ENCODE data around the gene SLIT3. TPM values are rescaled to one million over a fixed set of nuclear protein-coding genes. Genes with fewer than 3 reads are reported as not detected.

The SLIT3 gene
- total RNA-seq, 1 experiment from 2014 or later: 0.10 TPM

DNA sequence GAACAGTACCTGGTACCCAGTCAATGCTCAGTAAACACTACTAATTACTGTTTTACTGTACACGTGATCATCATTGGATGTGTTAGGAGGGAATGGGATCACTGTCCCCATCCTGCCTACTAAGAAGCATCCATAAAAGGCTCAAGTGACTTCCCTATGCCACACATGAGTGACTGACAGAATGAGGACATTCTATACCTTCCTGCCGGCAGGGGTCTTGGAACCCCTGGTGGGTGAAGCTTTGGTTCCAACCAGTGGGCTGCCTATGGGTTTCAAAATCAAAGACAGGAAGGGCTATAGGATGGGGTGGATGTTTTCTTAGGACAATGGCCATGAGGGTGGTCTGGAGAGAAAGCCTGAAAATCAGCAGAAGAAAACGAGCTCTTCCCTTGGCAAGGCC lies 512.2 kb downstream of the SLIT3 start:
- intact Hi-C loops (cut with micrococcal nuclease): no loop called here
- Histone ChIP-seq H3K9me3 (ENCODE audit: control insufficient read depth in 1 of 2, insufficient read depth in 1 of 2, low read depth in 1 of 2, low read length in 2 of 2) (no peaks in the 10 kb centered on the region), H3K27me3 (ENCODE audit: insufficient read depth, low read length) (peaks cover 88% of the 10 kb centered on the region), H4K20me1 (ENCODE audit: insufficient read depth) (no peaks in the 10 kb centered on the region), H3K4me3 (replicated peaks in 1 of 2; ENCODE audit: low read depth in 1 of 2, low read length in 2 of 2) (no peak overlapping the region), H3K4me1 (ENCODE audit: control insufficient read depth in 1 of 2, insufficient read depth in 2 of 2, low read length in 2 of 2) (peaks cover 0 to 12% of the 10 kb centered on the region in 2 experiments; a peak in 2 of 4 replicates), H3K36me3 (ENCODE audit: control insufficient read depth in 1 of 2, insufficient read depth in 2 of 2, low read length in 2 of 2) (no peaks in the 10 kb centered on the region), H3K79me2 (ENCODE audit: insufficient read depth, low read length) (no peaks in the 10 kb centered on the region), H3K9ac (ENCODE audit: low read length) (no peak overlapping the region), H3K4me2 (ENCODE audit: low read length) (no peak overlapping the region), H2AFZ (ENCODE audit: low read depth, low read length, poor library complexity, severe bottlenecking) (no peak overlapping the region), H3K9me2 (ENCODE audit: insufficient read depth) (no peaks in the 10 kb centered on the region), H3K27ac (ENCODE audit: low read depth, low read length) (no peak overlapping the region)
- ChIA-PET POLR2A (no interaction called here), CTCF (no interaction called here), RAD21 (ENCODE audit: low non-redundant PET in 1 of 2, low total read pairs in 2 of 2, uncharacterized antibody in 2 of 2, unreplicated experiment in 2 of 2) (no interaction called here)
- no TSS peak for BruUV-seq (replicated peaks)
- DNase-seq (ENCODE audit: low read depth, low spot score) (no peak), ATAC-seq (no peak)
- TF ChIP-seq MAX (IDR thresholded peaks at IDR 0.05): no peak
- no peak for TF ChIP-seq EGR1 (IDR thresholded peaks at IDR 0.05; ENCODE audit: low read depth)
- TF ChIP-seq, protein P1, sequence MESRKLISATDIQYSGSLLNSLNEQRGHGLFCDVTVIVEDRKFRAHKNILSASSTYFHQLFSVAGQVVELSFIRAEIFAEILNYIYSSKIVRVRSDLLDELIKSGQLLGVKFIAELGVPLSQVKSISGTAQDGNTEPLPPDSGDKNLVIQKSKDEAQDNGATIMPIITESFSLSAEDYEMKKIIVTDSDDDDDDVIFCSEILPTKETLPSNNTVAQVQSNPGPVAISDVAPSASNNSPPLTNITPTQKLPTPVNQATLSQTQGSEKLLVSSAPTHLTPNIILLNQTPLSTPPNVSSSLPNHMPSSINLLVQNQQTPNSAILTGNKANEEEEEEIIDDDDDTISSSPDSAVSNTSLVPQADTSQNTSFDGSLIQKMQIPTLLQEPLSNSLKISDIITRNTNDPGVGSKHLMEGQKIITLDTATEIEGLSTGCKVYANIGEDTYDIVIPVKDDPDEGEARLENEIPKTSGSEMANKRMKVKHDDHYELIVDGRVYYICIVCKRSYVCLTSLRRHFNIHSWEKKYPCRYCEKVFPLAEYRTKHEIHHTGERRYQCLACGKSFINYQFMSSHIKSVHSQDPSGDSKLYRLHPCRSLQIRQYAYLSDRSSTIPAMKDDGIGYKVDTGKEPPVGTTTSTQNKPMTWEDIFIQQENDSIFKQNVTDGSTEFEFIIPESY (IDR thresholded peaks at IDR 0.05; ENCODE audit: extremely low read depth, insufficient replicate concordance, low read length): no peak
- TF ChIP-seq SP1 (IDR thresholded peaks at IDR 0.05; ENCODE audit: low read depth): no peak

DNA sequence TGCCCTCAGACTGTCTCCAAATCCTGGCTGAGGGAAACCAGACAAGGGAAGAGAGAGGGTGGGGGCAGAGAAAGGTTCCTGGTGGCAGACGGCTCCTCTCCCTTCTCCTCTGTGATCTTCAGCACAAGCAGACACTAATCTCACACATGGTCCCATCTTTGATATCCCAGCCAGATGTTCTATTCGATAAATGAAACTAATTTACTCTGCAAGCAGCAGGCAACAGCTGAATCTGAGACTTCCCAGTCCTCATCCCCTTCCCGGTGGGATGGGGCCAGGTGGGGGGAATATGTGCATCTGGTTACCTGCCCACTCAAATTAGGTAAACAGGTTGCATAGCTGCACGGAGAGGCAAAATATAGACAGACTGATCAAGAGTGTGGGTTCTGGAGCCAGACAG lies 512.8 kb downstream of the SLIT3 start:
- BruUV-seq (replicated peaks): no TSS peak
- Histone ChIP-seq H2AFZ (ENCODE audit: low read depth, low read length, poor library complexity, severe bottlenecking) (no peak overlapping the region), H4K20me1 (ENCODE audit: insufficient read depth) (no peaks in the 10 kb centered on the region), H3K9ac (ENCODE audit: low read length) (no peak overlapping the region), H3K27ac (ENCODE audit: low read depth, low read length) (no peak overlapping the region), H3K79me2 (ENCODE audit: insufficient read depth, low read length) (no peaks in the 10 kb centered on the region), H3K9me3 (ENCODE audit: control insufficient read depth in 1 of 2, insufficient read depth in 1 of 2, low read depth in 1 of 2, low read length in 2 of 2) (no peaks in the 10 kb centered on the region), H3K9me2 (ENCODE audit: insufficient read depth) (no peaks in the 10 kb centered on the region), H3K4me2 (ENCODE audit: low read length) (no peak overlapping the region), H3K4me1 (ENCODE audit: control insufficient read depth in 1 of 2, insufficient read depth in 2 of 2, low read length in 2 of 2) (peaks cover 0 to 12% of the 10 kb centered on the region in 2 experiments; a peak in 2 of 4 replicates), H3K36me3 (ENCODE audit: control insufficient read depth in 1 of 2, insufficient read depth in 2 of 2, low read length in 2 of 2) (no peaks in the 10 kb centered on the region), H3K4me3 (replicated peaks in 1 of 2; ENCODE audit: low read depth in 1 of 2, low read length in 2 of 2) (no peak overlapping the region), H3K27me3 (ENCODE audit: insufficient read depth, low read length) (peaks cover 89% of the 10 kb centered on the region)
- intact Hi-C loops (cut with micrococcal nuclease): no loop called here
- CTCF ChIA-PET: no interaction called here
- POLR2A ChIA-PET: no interaction called here
- DNase-seq (ENCODE audit: low read depth, low spot score) (no peak), ATAC-seq (no peak)
- RAD21 ChIA-PET (ENCODE audit: low non-redundant PET in 1 of 2, low total read pairs in 2 of 2, uncharacterized antibody in 2 of 2, unreplicated experiment in 2 of 2): no interaction called here
- TF ChIP-seq TCF7L2 (IDR thresholded peaks at IDR 0.05; ENCODE audit: borderline replicate concordance, extremely low read depth, insufficient read depth, insufficient read length): no peak
- TF ChIP-seq SRF (IDR thresholded peaks at IDR 0.05; ENCODE audit: low read depth): no peak
- TF ChIP-seq ZNF274 (IDR thresholded peaks at IDR 0.05; ENCODE audit: low read depth, low read length): no peak
- no peak for TF ChIP-seq JUND (IDR thresholded peaks at IDR 0.05)
- no peak for TF ChIP-seq EZH2phosphoT487 (IDR thresholded peaks at IDR 0.05; ENCODE audit: borderline replicate concordance)
- TF ChIP-seq, protein P1 (IDR thresholded peaks at IDR 0.05; ENCODE audit: extremely low read depth, insufficient replicate concordance, low read length): no peak
- no peak for TF ChIP-seq FOSL1 (IDR thresholded peaks at IDR 0.05; ENCODE audit: low read depth)
- TF ChIP-seq POLR2A (IDR thresholded peaks at IDR 0.05; ENCODE audit: borderline replicate concordance, extremely low read depth, insufficient read depth, insufficient read length): no peak
- TF ChIP-seq, protein P2, sequence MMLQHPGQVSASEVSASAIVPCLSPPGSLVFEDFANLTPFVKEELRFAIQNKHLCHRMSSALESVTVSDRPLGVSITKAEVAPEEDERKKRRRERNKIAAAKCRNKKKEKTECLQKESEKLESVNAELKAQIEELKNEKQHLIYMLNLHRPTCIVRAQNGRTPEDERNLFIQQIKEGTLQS (IDR thresholded peaks at IDR 0.05): no peak
- TF ChIP-seq ELF1 (IDR thresholded peaks at IDR 0.05; ENCODE audit: borderline replicate concordance, low read depth): no peak
- no peak for TF ChIP-seq RAD21 (IDR thresholded peaks at IDR 0.05; ENCODE audit: low read depth)
- no peak for TF ChIP-seq YY1 (IDR thresholded peaks at IDR 0.05; ENCODE audit: extremely low read depth, insufficient replicate concordance, low read depth, low read length)
- no peak for TF ChIP-seq CBX3 (IDR thresholded peaks at IDR 0.05; ENCODE audit: low read depth)

All from HCT116 (cell line).